B cell (primary cell): ENCODE data around the gene VSTM5. TPM values are rescaled to one million over a fixed set of nuclear protein-coding genes. Genes with fewer than 3 reads are reported as not detected.

Experiments
- ATAC-seq: fragments of 200-7000 bp; cut with Tn5 transposase; one replicate; pipeline ENCODE4 v1.10.0; 2021; ENCODE audit warnings: low read depth, mild to moderate bottlenecking, moderate number of reproducible peaks, moderate library complexity
- CTCF ChIA-PET: fragments of 350-600 bp; sonication (Branson Sonifier 250); formaldehyde crosslinking; loops from one replicate; lab custom pipeline; 2021; ENCODE audit warnings: antibody characterized with exemption, inconsistent platforms; lab: Charles Lee
- POLR2A ChIA-PET: fragments of 350-600 bp; sonication (Branson Sonifier 250); formaldehyde crosslinking; loops from one replicate; lab custom pipeline; 2021; ENCODE audit warnings: antibody characterized with exemption; lab: Charles Lee
- DNase-seq: peaks from one replicate; pipeline ENCODE4 v3.0.0; 2013
- H2AFZ ChIP-seq: 2 replicates; pipeline ENCODE4 v1.6.1; 2012; ENCODE audit warnings: mild to moderate bottlenecking, low read depth, low read length; ENCODE audit not compliant: insufficient read depth, poor library complexity, severe bottlenecking
- H3K27ac ChIP-seq, 2 donors: 1 replicate in 1 of 2; 2 replicates in 1 of 2; pipeline ENCODE4 v1.5.1; 2012 to 2013; ENCODE audit warnings: low read length in 2 of 2, mild to moderate bottlenecking in 2 of 2, moderate library complexity in 1 of 2
- H3K27me3 ChIP-seq, 4 experiments: fragments of 200-600 bp in 1 of 4; sonication (generic) in 1 of 4; replicated peaks in 1 of 4; 1 replicate in 2 of 4; 2 replicates in 2 of 4; pipeline versions ENCODE4 v1.6.1 to v1.7.0; 2013 to 2016; ENCODE audit warnings: low read length in 3 of 4, mild to moderate bottlenecking in 2 of 4, mixed read lengths in 1 of 4, moderate library complexity in 1 of 4; ENCODE audit not compliant: insufficient read depth in 4 of 4, control insufficient read depth in 3 of 4; ENCODE audit errors: control extremely low read depth in 1 of 4
- H3K36me3 ChIP-seq, 2 experiments: replicated peaks in 1 of 2; 1 replicate in 1 of 2; 2 replicates in 1 of 2; pipeline versions ENCODE4 v1.6.1 to v1.7.1; 2013; ENCODE audit warnings: low read length in 1 of 2; ENCODE audit not compliant: insufficient read depth in 2 of 2, control insufficient read depth in 1 of 2; ENCODE audit errors: control extremely low read depth in 1 of 2, extremely low read depth in 1 of 2
- H3K4me1 ChIP-seq, 2 donors: fragments of 200-600 bp in 1 of 2; sonication (generic) in 1 of 2; 1 replicate in 1 of 2; 2 replicates in 1 of 2; pipeline versions ENCODE4 v1.5.1 to v1.6.1; 2013 to 2017; ENCODE audit warnings: low read length in 2 of 2; ENCODE audit not compliant: control insufficient read depth in 2 of 2, insufficient read depth in 2 of 2
- H3K4me2 ChIP-seq: replicated peaks from 2 replicates; pipeline ENCODE3; 2012; ENCODE audit warnings: mild to moderate bottlenecking, low read depth, low read length; ENCODE audit not compliant: poor library complexity, severe bottlenecking
- H3K4me3 ChIP-seq, 5 experiments: fragments of 200-600 bp in 1 of 5; sonication (generic) in 1 of 5; 1 replicate in 3 of 5; 2 replicates in 2 of 5; pipeline versions ENCODE4 v1.5.1 to v1.7.0; 2011 to 2016; ENCODE audit warnings: low read length in 4 of 5, mild to moderate bottlenecking in 4 of 5, low read depth in 2 of 5, control low read depth in 1 of 5, moderate library complexity in 1 of 5; ENCODE audit not compliant: insufficient read depth in 1 of 5; ENCODE audit errors: control extremely low read depth in 1 of 5, extremely low read depth in 1 of 5
- H3K79me2 ChIP-seq: fragments of 200-600 bp; sonication (generic); one replicate; pipeline ENCODE4 v1.6.0; 2016; ENCODE audit warnings: low read length; ENCODE audit not compliant: control insufficient read depth, insufficient read depth
- H3K9ac ChIP-seq: fragments of 200-600 bp; sonication (generic); 2 replicates; pipeline ENCODE4 v1.6.1; 2017; ENCODE audit warnings: mild to moderate bottlenecking, low read length, moderate library complexity
- H3K9me3 ChIP-seq, 3 donors: one replicate each; pipeline versions ENCODE4 v1.6.1 to v1.7.1; 2013; ENCODE audit warnings: low read length in 2 of 3; ENCODE audit not compliant: control insufficient read depth in 2 of 3, insufficient read depth in 1 of 3; ENCODE audit errors: control extremely low read depth in 1 of 3
- H4K20me1 ChIP-seq: 2 replicates; pipeline ENCODE4 v1.6.0; 2012; ENCODE audit warnings: mild to moderate bottlenecking, low read length; ENCODE audit not compliant: insufficient read depth, control insufficient read depth, poor library complexity, severe bottlenecking
- H3K27ac Mint-ChIP-seq: one replicate; pipeline ENCODE4 v1.8.0; 2021; ENCODE audit warnings: mixed read lengths
- H3K27me3 Mint-ChIP-seq: one replicate; pipeline ENCODE4 v1.8.0; 2021; ENCODE audit warnings: mixed read lengths
- H3K4me1 Mint-ChIP-seq: one replicate; pipeline ENCODE4 v1.8.0; 2021; ENCODE audit warnings: mixed read lengths
- H3K4me3 Mint-ChIP-seq: one replicate; pipeline ENCODE4 v1.8.0; 2021; ENCODE audit warnings: mixed read lengths
- H3K9me3 Mint-ChIP-seq: one replicate; pipeline ENCODE4 v1.8.0; 2022; ENCODE audit warnings: mixed read lengths; ENCODE audit not compliant: insufficient read depth
- CTCF ChIP-seq: fragments of 200-600 bp; IDR thresholded peaks from one replicate; pipeline ENCODE4 v1.8.0; 2022; ENCODE audit warnings: antibody characterized with exemption, mild to moderate bottlenecking
- EZH2 ChIP-seq: IDR thresholded peaks from 2 replicates; pipeline ENCODE4 v1.6.1; 2012; ENCODE audit warnings: borderline replicate concordance, low read depth, mild to moderate bottlenecking, moderate library complexity, low read length; ENCODE audit not compliant: insufficient read depth, poor library complexity, severe bottlenecking
- WGBS: methylation state at CpG from one replicate; pipeline ENCODE4 v1.1.5; 2013; ENCODE audit warnings: missing lambda C conversion rate; ENCODE audit not compliant: insufficient coverage; 5-methylcytosine and 5-hydroxymethylcytosine counted together
- intact Hi-C: fragments of 100-400 bp; cut with micrococcal nuclease; formaldehyde crosslinking; loops from one replicate; pipeline ENCODE4 v1.10.0; 2022
- polyA plus RNA-seq: library from polyadenylated mRNA; depleted of rRNA; stranded (reverse); fragments of >200 nt; gene quantifications from 2 replicates; pipeline ENCODE4 v1.2.3, GENCODE V29; 2012
- total RNA-seq, 2 donors: library from RNA; stranded (reverse); fragments of 120-200 nt in 1 of 2; gene quantifications; 1 replicate in 1 of 2; 2 replicates in 1 of 2; pipeline versions ENCODE4 v1.2.3 to v1.2.4, GENCODE V29; 2013 to 2022

Gene VSTM5
- total and polyA plus RNA-seq, 2 donors (not counting 1 experiment from before 2014, with no cell fraction given) = not detected

GRCh38 chr11:93861808-93862207, 11.4 kb upstream of the VSTM5 start:
- no peak overlapping the region for H3K27ac Mint-ChIP-seq
- POLR2A ChIA-PET = no interaction called here
- H2AFZ ChIP-seq = no peak overlapping the region

More at GRCh38 chr11:93861808-93862207, 11.4 kb upstream of the VSTM5 start:
- Mint-ChIP-seq H3K4me1 (no peaks in the 10 kb centered on the region), H3K27me3 (no peaks in the 10 kb centered on the region), H3K9me3 (no peaks in the 10 kb centered on the region), H3K4me3 (no peak overlapping the region)
- ATAC-seq (no peak), DNase-seq (no peak)
- H3K79me2 ChIP-seq = no peaks in the 10 kb centered on the region
- H3K4me2 ChIP-seq = no peak overlapping the region
- intact Hi-C loops = no loop called here
- no peak overlapping the region for H3K9ac ChIP-seq
- no peak overlapping the region for H3K4me3 ChIP-seq
- WGBS = 22% methylated on average over 1 of the region's 4 CpGs
- H3K27me3 ChIP-seq = peaks cover 0 to 2% (median 0%) of the 10 kb centered on the region in 4 experiments
- H3K9me3 ChIP-seq = no peaks in the 10 kb centered on the region
- no peak overlapping the region for H3K27ac ChIP-seq
- H3K36me3 ChIP-seq = no peaks in the 10 kb centered on the region
- no peaks in the 10 kb centered on the region for H4K20me1 ChIP-seq
- TF ChIP-seq CTCF (no peak), EZH2 (no peak)
- no peaks in the 10 kb centered on the region for H3K4me1 ChIP-seq
- CTCF ChIA-PET = no interaction called here
